ENCODE results near the gene TTLL8. TPM values are rescaled to one million over a fixed set of nuclear protein-coding genes. Genes with fewer than 3 reads are reported as not detected.
"Not testable (repeated sequence)": the region's sequence is repeated elsewhere in the genome, so short reads cannot be mapped to it uniquely, and the experiment has no call there.

TTLL8 gene
- total and polyA plus RNA-seq, 5 donors: not detected

DNA sequence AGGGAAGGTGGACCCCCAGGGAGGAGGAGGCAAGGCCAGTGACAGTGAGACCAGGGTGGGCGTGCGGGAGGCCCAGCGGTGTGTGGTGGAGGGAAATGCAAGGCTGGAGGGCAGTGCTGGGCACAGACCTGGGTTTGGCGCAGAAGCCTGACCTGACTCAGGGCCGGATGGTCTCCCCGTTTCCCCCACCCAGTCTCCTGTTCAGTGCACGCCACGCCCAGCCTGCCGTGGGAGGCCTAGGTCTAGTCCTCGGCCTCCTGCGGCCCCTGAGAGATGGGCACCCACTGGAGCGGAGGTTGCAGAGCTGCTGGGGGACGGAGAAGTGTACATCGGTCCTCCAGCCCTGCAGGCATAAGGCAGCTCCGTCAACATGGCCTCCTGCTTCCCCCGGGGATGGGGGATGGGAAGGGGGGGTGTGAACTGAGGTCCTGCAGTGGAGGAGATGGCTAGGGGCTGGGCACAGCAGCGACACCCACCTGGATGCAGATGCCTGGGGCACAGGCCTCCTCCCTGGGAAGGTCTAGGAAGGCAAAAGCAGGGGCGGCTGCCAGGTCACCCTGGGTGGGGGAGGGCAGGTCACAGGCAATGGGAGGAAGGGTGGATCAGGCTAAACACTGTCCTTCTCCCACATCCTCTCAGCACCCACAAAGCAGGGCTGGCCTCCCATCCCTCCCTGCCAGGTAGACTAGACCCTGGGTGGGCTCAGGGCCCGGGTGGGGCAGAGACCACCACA, 61.4 kb downstream of the TTLL8 start:
- Histone ChIP-seq H3K27ac (ENCODE audit: low read length) (no peak overlapping the region), H3K27me3 (ENCODE audit: control insufficient read depth, insufficient read depth) (no peaks in the 10 kb centered on the region), H3K9me3 (ENCODE audit: control insufficient read depth, low read length) (no peaks in the 10 kb centered on the region), H3K4me3 (ENCODE audit: low read length) (no peak overlapping the region), H3K4me1 (ENCODE audit: control insufficient read depth, insufficient read depth, low read length) (no peaks in the 10 kb centered on the region)
- WGBS: 85% methylated on average over 19 of the region's 19 CpGs
- intact Hi-C loops (cut with DNase I): no loop called here
- DNase-seq (peak in 1 of 3 donors; percentile 35), ATAC-seq (no peak)

DNA sequence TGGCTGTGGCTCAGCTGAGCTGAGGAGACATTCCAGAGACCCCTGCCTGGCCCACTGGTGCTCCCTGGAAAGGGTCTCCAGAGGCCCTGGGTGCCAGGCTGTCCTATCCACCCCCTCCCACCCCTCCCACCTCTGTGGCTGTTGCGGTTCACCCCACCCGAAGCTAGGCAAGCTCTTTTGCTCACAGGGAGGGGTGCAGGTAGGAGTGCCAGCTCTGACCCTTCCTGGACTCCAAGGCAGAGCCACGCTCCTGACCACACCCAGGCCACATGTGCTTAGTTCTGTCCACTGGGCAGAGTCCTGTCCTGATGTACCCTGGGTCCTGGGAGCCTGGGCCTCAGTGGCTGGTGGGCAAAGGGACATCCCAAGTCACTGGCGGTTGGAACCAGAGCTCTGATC, 62.0 kb downstream of the TTLL8 start:
- Histone ChIP-seq H3K27ac (ENCODE audit: low read length) (no peak overlapping the region), H3K9me3 (ENCODE audit: control insufficient read depth, low read length) (no peaks in the 10 kb centered on the region), H3K27me3 (ENCODE audit: control insufficient read depth, insufficient read depth) (no peaks in the 10 kb centered on the region), H3K4me3 (ENCODE audit: low read length) (no peak overlapping the region), H3K4me1 (ENCODE audit: control insufficient read depth, insufficient read depth, low read length) (no peaks in the 10 kb centered on the region)
- WGBS: 87% methylated on average over 4 of the region's 4 CpGs
- intact Hi-C loops (cut with DNase I): no loop called here
- DNase-seq: no peak
- ATAC-seq: no peak

DNA sequence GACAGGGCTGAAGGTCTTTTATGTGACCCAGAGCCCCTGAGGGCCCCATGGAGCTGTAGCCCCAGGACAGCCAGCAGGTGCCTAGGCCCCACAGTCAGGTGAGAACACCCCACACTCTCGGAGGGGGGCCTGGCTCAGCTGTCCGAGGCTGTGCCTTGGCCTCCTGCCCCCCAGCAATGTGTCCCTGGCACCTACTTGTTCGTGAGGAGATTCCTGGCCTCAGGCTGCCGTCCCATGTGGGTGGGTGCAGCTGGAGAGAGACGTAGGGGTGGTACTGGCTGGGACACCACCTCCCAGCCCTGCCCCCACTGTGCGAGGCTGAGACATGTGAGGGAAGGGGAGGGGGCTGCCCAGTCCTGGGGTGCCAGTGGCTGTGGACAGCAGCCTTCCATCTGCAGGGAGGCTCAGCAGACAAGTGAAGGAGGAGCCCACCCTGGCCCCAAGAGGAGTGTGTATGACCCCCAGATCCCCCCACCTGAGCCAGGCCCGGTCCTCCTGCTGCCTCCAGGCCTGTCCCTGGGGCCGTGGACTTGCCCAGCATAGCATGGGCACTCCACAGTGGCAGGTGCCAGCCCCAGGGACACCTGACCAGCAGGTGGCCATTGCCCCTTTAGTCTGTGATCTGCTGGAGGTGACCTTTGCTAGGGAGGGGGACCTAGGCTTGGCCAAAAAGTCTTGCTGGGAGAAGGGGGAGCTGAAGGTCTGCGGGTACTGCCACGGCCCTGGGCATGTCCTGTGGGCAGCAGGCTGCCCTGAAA, 62.6 kb downstream of the TTLL8 start:
- no peaks in the 10 kb centered on the region for H3K9me3 ChIP-seq (ENCODE audit: control insufficient read depth, low read length)
- DNase-seq (peak in 1 of 3 donors; percentile 49), ATAC-seq (no peak)
- no peaks in the 10 kb centered on the region for H3K4me1 ChIP-seq (ENCODE audit: control insufficient read depth, insufficient read depth, low read length)
- H3K4me3 ChIP-seq (ENCODE audit: low read length): no peak overlapping the region
- intact Hi-C loops (cut with DNase I): no loop called here
- no peak overlapping the region for H3K27ac ChIP-seq (ENCODE audit: low read length)
- 80% methylated on average over 10 of the region's 10 CpGs for WGBS
- H3K27me3 ChIP-seq (ENCODE audit: control insufficient read depth, insufficient read depth): no peaks in the 10 kb centered on the region

DNA sequence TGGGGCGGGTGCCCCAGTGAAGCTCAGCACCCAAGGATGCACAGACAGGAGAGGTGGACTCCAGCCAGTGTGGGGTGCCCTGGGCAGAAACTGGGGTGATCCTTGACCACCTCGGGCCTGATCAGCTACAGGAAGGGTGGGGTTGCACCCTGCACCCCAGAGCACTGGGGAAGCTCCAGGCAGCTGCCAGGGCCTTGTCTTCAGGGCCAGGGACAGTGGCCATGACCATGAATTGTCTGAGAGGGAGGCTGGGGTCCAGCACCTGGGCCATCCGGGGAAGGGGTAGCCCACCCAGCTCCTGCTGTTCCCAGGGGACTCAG, 63.1 kb downstream of the TTLL8 start:
- intact Hi-C loops (cut with DNase I): no loop called here
- H3K4me1 ChIP-seq (ENCODE audit: control insufficient read depth, insufficient read depth, low read length): no peaks in the 10 kb centered on the region

DNA sequence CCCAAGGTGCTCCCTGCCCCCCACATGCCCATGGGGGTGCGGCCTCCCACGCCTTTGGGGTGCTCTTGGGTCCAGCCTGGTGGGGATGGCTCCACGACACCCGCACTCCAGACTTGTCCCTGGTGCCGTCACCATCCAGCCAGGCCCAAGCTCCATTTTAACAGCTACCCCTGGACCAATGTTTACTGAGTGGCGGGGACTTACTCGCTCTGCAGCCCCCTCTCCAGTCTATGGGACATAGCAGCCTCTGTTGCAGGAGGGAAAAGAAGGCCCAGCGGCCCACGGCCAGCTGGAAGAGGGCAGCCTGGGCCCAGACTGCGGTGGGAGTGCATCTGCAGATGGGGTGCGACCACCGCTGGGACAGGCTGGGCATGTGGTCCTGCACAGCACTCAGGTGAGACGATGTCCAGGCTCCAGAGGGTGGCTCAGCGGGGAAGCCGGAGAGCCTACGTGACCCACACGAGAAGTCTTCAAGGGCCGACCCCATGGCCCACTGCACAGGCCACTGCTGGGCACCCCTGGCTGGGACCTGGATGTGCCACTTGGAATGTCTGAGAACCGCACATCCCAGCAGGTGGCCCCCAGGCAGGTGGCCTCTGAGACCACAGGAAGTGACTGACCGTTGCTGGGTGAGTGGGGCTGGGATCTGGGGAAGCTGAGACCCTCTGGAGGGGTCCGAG, 63.6 kb downstream of the TTLL8 start:
- Histone ChIP-seq H3K4me3 (ENCODE audit: low read length) (no peak overlapping the region), H3K27me3 (ENCODE audit: control insufficient read depth, insufficient read depth) (no peaks in the 10 kb centered on the region), H3K4me1 (ENCODE audit: control insufficient read depth, insufficient read depth, low read length) (no peaks in the 10 kb centered on the region), H3K9me3 (ENCODE audit: control insufficient read depth, low read length) (no peaks in the 10 kb centered on the region), H3K27ac (ENCODE audit: low read length) (no peak overlapping the region)
- ATAC-seq (no peak), DNase-seq (peak in 1 of 3 donors; percentile 53)
- intact Hi-C loops (cut with DNase I): loop anchor here in 2 of 4 donors (5.0 kb wide), 2 partner anchors 62 to 67 kb away; no protein-coding TSS in a partner anchor
- whole genome bisulfite sequencing: 92% methylated on average over 21 of the region's 21 CpGs

More for the DNA sequence above, 63.1 kb downstream of the TTLL8 start:
- Histone ChIP-seq H3K27ac (ENCODE audit: low read length) (no peak overlapping the region), H3K4me3 (ENCODE audit: low read length) (no peak overlapping the region), H3K9me3 (ENCODE audit: control insufficient read depth, low read length) (no peaks in the 10 kb centered on the region), H3K27me3 (ENCODE audit: control insufficient read depth, insufficient read depth) (no peaks in the 10 kb centered on the region)
- 72% methylated on average over 3 of the region's 3 CpGs for whole genome bisulfite sequencing
- no peak for ATAC-seq
- DNase-seq: no peak

DNA sequence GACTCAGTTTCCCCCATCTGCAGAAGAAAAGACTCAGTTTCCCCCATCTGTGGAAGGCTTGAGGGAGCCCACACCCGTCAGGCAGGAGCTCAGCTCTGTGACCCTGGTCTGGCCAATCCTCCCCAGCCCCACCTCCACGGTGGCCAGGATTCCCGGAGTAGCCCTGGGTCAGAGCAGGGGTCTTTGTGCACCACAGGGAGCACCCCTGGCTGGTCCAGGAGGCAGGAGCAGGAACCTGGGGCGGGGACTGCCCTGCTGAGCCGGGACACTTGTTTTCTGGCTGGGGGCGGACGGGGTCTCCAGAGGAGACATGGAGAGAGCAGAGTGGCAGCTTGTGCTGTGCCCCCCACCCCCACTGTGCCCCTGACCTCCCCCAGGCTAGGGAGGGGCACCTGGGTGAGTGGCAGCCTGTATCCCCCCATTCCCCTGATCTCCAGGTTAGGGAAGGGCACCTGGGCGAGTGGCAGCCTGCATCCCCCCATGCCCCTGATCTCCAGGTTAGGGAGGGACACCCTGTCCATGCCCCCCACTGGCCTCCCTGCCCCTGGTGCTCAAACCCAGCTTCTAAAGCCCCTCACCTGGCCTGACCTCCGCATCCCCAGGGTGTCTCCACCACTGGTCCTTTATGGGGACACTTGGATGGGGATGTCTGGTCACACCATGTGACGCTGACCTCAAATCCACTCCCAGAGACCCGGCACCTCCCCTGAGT, 64.3 kb downstream of the TTLL8 start:
- Histone ChIP-seq H3K27ac (ENCODE audit: low read length) (no peak overlapping the region), H3K9me3 (ENCODE audit: control insufficient read depth, low read length) (no peaks in the 10 kb centered on the region), H3K4me1 (ENCODE audit: control insufficient read depth, insufficient read depth, low read length) (no peaks in the 10 kb centered on the region), H3K4me3 (ENCODE audit: low read length) (no peak overlapping the region), H3K27me3 (ENCODE audit: control insufficient read depth, insufficient read depth) (no peaks in the 10 kb centered on the region)
- ATAC-seq (peak in 1 of 2 donors; percentile 3), DNase-seq (peak in 1 of 3 donors; percentile 41)
- WGBS: 75% methylated on average over 11 of the region's 11 CpGs
- intact Hi-C loops (cut with DNase I): loop anchor here in 2 of 4 donors (5.0 kb wide), 2 partner anchors 62 to 67 kb away; no protein-coding TSS in a partner anchor

DNA sequence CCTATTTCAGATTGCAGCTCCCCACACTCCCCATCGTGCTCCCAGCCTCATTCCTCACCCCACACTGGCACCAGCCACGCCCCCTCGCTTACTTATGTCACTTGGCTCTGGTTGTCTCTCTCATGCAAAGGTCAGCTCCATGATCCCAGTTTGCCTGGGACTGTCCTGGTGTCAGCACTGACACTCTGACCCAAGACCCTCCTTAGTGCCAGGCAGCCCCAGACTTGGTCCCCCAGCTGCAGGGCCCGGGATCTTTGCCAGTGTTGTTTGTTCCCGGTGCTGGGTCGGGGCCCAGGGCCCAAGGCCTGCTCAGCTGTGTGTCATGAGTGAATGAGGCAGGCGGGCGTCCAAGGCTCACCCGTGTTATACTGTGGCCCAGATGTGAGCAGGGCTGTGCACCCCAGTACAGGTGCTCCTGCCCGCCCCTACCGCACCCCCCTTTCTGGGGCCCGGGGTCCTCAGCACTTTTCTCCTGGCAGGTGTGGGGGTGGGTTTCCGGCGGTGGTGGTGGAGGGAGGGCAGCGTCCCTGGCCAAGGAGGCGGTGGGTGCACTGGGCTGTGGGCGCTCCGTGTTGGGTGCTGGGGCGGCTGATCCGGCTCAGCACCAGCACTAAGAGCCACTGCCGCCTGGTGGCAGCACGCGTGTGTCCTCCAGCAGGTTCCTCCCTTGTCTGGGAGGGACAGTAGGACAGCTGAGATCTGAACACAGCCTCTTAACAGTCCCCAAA, 65.0 kb downstream of the TTLL8 start:
- no peaks in the 10 kb centered on the region for H3K4me1 ChIP-seq (ENCODE audit: control insufficient read depth, insufficient read depth, low read length)
- 40% methylated on average over 23 of the region's 23 CpGs for WGBS
- H3K9me3 ChIP-seq (ENCODE audit: control insufficient read depth, low read length): no peaks in the 10 kb centered on the region
- no peak overlapping the region for H3K4me3 ChIP-seq (ENCODE audit: low read length)
- H3K27me3 ChIP-seq (ENCODE audit: control insufficient read depth, insufficient read depth): no peaks in the 10 kb centered on the region
- DNase-seq: peak; percentile 67 to 89 (median 85)
- ATAC-seq: peak; percentile 72 to 77
- intact Hi-C loops (cut with DNase I): loop anchor here in 2 of 4 donors (5.0 kb wide), 2 partner anchors 61 to 66 kb away; no protein-coding TSS in a partner anchor
- H3K27ac ChIP-seq (ENCODE audit: low read length): no peak overlapping the region

DNA sequence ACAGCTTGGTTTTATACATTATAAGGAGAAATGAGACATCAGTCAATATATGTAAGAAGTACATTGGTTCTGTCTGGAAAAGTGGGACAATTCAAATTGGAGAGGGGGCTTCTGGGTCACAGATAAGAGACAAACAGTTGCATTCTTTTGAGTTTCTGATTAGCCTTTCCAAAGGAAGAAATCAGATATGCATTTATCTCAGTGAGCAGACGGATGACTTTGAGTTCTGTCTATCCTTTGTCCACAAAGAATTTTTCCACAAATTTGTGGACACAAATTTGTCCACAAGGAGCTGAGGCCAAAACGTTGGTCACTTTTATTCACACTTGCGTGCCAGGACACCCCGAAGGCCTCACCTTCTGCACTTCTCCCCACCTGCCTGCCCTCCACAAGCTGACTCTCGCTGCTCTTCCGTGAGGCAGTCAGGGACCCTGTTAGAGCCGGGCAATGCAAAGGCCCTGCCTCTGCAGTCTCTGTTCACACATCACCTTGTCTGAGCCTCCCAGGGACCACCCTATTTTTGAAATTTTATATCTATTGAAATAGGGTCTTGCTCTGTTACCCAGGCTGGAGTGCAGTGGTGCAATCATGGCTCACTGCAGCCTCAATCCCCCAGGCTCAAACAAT, 66.1 kb downstream of the TTLL8 start:
- H3K27ac ChIP-seq (ENCODE audit: low read length): no peak overlapping the region
- H3K9me3 ChIP-seq (ENCODE audit: control insufficient read depth, low read length): no peaks in the 10 kb centered on the region
- H3K4me1 ChIP-seq (ENCODE audit: control insufficient read depth, insufficient read depth, low read length): no peaks in the 10 kb centered on the region
- H3K27me3 ChIP-seq (ENCODE audit: control insufficient read depth, insufficient read depth): no peaks in the 10 kb centered on the region
- 90% methylated on average over 7 of the region's 7 CpGs for WGBS
- intact Hi-C loops (cut with DNase I): loop anchor here in 2 of 4 donors (5.0 kb wide), 2 partner anchors 60 to 65 kb away; no protein-coding TSS in a partner anchor
- H3K4me3 ChIP-seq (ENCODE audit: low read length): no peak overlapping the region
- ATAC-seq (no peak), DNase-seq (no peak)

DNA sequence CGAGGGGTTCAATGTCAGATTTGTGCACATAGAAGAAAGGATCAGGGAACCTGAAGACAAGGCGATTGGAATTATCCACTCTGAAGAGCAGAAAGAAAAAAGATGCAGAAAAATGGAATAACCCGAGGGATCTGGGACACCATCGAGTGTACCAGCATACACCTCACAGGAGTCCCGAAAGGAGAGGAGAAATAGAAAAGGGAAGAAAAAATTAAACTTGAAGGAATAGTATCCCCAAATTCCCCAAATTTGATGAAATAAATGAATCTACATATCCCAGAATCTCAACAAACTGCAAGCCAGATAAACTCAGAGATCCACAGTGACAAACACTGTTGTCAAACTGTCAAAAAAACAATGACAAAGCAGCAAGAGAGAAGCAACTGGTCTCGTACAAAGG, 66.9 kb downstream of the TTLL8 start:
- Histone ChIP-seq H3K4me3 (ENCODE audit: low read length) (no peak overlapping the region), H3K27ac (ENCODE audit: low read length) (no peak overlapping the region), H3K27me3 (ENCODE audit: control insufficient read depth, insufficient read depth) (no peaks in the 10 kb centered on the region), H3K9me3 (ENCODE audit: control insufficient read depth, low read length) (no peaks in the 10 kb centered on the region), H3K4me1 (ENCODE audit: control insufficient read depth, insufficient read depth, low read length) (no peaks in the 10 kb centered on the region)
- DNase-seq (no peak), ATAC-seq (no peak)
- intact Hi-C loops (cut with DNase I): loop anchor here in 2 of 4 donors (5.0 kb wide), 2 partner anchors 59 to 64 kb away; no protein-coding TSS in a partner anchor
- WGBS: 91% methylated on average over 6 of the region's 6 CpGs

DNA sequence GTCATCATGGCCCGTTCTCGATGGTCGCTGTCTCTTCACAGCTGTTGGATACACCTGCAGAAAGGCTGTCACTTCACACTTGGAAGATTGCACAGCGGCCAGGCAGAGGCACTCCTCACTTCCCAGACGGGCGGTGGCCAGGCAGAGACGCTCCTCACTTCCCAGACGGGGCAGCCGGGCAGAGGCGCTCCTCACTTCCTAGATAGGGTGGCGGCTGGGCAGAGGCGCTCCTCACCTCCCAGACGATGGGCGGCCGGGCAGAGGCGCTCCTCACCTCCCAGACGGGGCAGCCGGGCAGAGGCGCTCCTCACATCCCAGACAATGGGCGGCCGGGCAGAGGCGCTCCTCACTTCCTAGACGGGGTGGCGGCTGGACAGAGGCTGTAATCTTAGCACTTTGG, 68.3 kb downstream of the TTLL8 start:
- peak in 1 of 3 donors; percentile 38 for DNase-seq
- ATAC-seq: not testable (repeated sequence)
- 93% methylated on average over 24 of the region's 24 CpGs for WGBS

More for the DNA sequence above, 68.3 kb downstream of the TTLL8 start:
- H3K4me1 ChIP-seq (ENCODE audit: control insufficient read depth, insufficient read depth, low read length); H3K27ac ChIP-seq (ENCODE audit: low read length); H3K9me3 ChIP-seq (ENCODE audit: control insufficient read depth, low read length); H3K27me3 ChIP-seq (ENCODE audit: control insufficient read depth, insufficient read depth); H3K4me3 ChIP-seq (ENCODE audit: low read length): not testable (repeated sequence)
- intact Hi-C loops (cut with DNase I): loop anchor here in 2 of 4 donors (5.0 kb wide), 2 partner anchors 58 to 63 kb away; no protein-coding TSS in a partner anchor

All from right cardiac atrium (tissue), 5 donors.